OCI-LY7 (cell line): ENCODE measurements around the gene MIPEP.

Experiments
- CTCF ChIP-seq: fragments of 200-600 bp; sonication (generic); conservative IDR thresholded peaks from 2 replicates; pipeline ENCODE4 v1.5.1; 2014; ENCODE audit warnings: mild to moderate bottlenecking, antibody characterized with exemption, low read length, moderate library complexity, mixed read lengths
- EZH2phosphoT487 ChIP-seq: fragments of 200-600 bp; sonication (generic); IDR thresholded peaks from 2 replicates; pipeline ENCODE4 v1.6.1; 2018; ENCODE audit warnings: low read depth, borderline replicate concordance, mild to moderate bottlenecking, mixed run types, antibody characterized with exemption, low read length, moderate library complexity, mixed read lengths

GRCh38 chr13:23748109-23748990, 140.8 kb downstream of the MIPEP start:
- TF ChIP-seq CTCF (no peak), EZH2phosphoT487 (no peak)
